Activated gamma-delta T cell treated with anti-CD3 and anti-CD28 coated beads, Interleukin-2, amount 50 U/mL, for 16 hours (primary cell): ENCODE measurements around the gene CTTNBP2.

Experiments
- DNase-seq: peaks from one replicate; pipeline ENCODE4 v3.0.0-alpha.2; 2020; ENCODE audit warnings: low read depth

CTTNBP2 gene, protein sequence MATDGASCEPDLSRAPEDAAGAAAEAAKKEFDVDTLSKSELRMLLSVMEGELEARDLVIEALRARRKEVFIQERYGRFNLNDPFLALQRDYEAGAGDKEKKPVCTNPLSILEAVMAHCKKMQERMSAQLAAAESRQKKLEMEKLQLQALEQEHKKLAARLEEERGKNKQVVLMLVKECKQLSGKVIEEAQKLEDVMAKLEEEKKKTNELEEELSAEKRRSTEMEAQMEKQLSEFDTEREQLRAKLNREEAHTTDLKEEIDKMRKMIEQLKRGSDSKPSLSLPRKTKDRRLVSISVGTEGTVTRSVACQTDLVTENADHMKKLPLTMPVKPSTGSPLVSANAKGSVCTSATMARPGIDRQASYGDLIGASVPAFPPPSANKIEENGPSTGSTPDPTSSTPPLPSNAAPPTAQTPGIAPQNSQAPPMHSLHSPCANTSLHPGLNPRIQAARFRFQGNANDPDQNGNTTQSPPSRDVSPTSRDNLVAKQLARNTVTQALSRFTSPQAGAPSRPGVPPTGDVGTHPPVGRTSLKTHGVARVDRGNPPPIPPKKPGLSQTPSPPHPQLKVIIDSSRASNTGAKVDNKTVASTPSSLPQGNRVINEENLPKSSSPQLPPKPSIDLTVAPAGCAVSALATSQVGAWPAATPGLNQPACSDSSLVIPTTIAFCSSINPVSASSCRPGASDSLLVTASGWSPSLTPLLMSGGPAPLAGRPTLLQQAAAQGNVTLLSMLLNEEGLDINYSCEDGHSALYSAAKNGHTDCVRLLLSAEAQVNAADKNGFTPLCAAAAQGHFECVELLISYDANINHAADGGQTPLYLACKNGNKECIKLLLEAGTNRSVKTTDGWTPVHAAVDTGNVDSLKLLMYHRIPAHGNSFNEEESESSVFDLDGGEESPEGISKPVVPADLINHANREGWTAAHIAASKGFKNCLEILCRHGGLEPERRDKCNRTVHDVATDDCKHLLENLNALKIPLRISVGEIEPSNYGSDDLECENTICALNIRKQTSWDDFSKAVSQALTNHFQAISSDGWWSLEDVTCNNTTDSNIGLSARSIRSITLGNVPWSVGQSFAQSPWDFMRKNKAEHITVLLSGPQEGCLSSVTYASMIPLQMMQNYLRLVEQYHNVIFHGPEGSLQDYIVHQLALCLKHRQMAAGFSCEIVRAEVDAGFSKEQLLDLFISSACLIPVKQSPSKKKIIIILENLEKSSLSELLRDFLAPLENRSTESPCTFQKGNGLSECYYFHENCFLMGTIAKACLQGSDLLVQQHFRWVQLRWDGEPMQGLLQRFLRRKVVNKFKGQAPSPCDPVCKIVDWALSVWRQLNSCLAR (N-terminal part only)

DNA sequence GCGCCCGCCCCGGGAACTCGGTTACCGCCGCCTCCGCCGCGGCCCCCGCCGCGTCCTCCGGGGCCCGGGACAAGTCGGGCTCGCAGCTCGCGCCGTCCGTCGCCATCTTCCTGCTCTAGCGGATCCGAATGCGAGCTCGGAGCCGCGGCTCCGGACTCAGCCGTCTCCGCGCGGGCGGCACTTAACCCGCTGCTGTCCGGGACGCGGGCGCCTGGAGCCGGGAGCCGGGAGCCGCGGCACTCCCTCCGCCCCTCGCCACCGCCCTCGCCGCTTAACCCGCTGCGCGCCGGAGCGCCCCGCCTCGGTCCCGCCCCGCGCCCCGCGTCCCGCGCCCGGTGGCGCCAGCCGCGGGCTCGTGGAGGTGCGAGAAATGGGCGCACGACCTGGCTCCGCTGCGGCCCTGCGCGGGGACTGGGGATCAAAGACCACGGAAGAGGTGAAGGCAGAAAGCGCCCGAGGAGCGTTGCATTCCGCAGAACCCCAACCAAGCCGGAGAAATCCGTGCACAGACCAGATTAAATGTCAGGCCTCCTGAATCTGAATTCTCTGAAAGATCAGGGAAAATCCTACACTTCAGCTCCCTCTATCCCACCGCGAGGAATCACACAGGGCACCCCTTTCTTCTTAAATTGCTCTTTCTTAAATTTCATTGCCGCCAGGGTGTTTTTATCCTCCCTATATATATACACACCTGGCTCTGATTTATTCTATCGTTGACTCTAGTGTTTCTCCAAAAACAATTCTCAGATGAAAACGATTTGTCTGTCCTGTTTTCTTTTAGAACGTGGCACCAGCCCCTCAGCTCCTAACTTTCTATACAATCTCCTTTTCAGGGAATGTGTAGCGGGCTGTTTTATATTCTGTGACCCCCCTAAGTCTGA lies at the start of gene CTTNBP2:
Gene CTTNBP2 (minus strand): TSS at position 132 of the 881 bp plus-strand sequence. CDS start 26 bp downstream, at position 106.
- DNase-seq, result no peak

- DNase-seq, result no peak
These were observed 43.1 kb upstream of the CTTNBP2 start for GRCh38 chr7:117916309-117916708.

DNA sequence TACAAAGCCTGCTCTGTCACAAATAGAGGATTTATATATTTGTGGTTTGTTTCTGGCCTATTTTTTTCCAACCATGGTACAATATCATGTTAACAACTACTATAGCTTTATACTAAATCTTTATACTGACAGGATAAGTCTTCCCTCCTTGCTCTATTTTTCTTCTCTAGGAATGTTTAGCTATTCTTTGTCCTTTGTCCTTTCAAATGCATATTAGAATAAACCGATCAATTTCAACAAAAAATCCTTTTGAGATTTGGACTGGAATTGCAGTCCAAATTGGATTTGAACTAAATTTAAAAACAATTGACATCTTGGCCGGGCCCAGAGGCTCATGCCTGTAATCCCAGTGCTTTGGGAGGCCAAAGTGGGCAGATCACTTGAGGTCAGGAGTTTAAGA lies 39.2 kb upstream of the CTTNBP2 start:
- no peak for DNase-seq

DNA sequence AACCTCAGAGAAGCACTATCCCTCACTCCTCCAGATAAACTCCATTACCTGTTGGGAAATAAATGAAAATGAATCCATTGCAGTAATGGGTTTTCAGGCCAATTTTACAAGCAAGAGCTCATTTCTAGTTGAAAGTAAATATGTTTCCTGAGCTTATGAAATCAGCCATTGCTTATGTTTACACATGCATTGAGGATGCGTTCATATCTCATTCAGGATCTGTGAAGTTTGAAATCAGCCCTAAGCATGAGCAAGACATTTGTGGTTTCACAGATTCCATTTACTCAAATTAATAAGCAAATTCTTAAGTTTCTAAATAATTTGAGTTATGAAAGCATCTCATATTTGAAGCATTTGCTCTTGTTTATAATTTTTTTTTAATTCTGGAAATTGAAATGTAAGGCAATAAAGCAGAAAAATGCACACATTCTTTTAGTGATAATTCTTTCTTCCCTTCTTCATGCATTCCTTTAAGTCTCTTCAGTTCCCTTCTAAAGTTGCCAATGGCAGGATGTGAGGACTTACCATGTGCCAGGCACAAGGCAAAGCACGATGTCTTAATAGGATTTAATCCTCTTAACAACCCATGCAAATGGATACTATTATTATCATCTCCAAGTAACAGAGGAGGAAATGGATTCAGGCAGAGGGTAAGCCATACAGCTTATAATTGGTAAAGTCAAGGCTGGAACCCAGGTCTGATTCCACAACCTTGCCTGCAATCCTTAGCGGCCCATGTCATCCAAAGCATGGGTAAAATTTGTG lies 35.0 kb upstream of the CTTNBP2 start:
- DNase-seq, result no peak

DNA sequence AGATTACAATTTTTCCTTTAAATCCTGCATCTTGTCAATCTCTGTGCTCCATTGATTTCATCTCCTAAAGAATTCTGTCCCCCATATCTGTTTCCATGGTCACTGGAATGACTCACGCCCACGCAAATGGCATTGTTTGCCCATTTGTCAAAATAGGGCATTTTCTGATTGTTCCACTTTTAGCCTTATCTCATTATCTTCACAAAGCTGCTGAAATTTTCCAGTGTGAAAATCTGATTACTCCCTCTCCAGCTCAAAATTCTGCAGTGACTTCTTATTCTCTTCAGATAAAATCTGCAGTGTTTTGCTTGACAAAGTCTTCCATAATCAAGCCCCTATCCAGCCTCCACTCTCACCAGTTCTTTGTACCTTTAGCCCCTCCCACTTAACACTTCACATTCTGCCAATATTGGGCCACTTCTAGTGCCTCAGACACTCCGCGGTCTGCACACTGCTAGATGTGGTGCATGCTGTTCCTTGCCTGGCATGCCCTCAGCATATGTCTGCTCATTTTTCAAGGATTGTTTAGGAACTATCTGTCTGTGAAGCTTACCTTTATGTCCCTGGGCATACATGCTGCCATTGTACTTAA lies 33.9 kb upstream of the CTTNBP2 start:
- no peak for DNase-seq

GRCh38 chr7:117902314-117902889 lies 29.2 kb upstream of the CTTNBP2 start:
- DNase-seq, result no peak

GRCh38 chr7:117901089-117901797 lies 28.0 kb upstream of the CTTNBP2 start:
- DNase-seq, result no peak

GRCh38 chr7:117896339-117896738 lies 23.1 kb upstream of the CTTNBP2 start:
- DNase-seq, result no peak

- no peak for DNase-seq
These were observed 22.0 kb upstream of the CTTNBP2 start for GRCh38 chr7:117895276-117895675.

- DNase-seq, result no peak
These were observed 20.8 kb upstream of the CTTNBP2 start for GRCh38 chr7:117894037-117894436.

DNA sequence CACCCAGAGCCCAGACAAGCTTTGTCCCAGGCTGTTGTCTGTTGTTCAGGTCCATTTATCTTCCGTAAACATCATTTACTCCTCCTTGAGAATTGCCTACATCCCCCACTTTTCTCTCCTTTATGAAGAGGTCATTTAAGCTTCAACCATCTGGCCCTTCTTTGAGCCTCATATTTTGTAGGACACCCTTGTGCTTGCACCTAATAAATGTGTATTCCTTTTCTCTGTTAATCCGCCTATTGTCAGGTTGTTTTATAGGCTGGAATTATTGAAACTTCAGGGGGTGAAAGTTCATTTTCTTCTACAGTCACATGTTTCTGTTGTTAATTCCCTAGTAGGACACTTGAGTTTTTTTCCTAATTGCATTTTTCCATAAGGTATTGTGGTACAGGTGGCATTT lies 19.6 kb upstream of the CTTNBP2 start:
- no peak for DNase-seq

- no peak for DNase-seq
These were observed 16.4 kb upstream of the CTTNBP2 start for GRCh38 chr7:117889611-117890010.

DNA sequence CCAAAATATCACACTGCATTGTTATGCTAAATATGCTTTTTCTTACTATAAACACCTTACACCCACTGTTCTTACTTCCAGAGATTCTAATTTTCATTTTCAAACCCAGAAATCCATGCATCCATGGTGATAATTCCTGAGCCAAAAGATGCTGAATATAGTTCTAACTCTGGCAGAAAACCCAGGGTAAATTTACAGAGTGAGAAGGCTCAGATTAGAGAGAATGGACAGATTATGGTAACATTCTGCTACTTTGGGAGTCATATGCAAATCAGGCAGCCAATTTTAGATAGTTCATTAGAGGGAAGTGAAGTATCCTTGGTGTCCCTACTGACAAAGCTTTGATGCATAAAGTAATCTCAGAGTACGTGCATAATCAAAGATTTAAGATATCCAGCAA lies 15.4 kb upstream of the CTTNBP2 start:
- no peak for DNase-seq

DNA sequence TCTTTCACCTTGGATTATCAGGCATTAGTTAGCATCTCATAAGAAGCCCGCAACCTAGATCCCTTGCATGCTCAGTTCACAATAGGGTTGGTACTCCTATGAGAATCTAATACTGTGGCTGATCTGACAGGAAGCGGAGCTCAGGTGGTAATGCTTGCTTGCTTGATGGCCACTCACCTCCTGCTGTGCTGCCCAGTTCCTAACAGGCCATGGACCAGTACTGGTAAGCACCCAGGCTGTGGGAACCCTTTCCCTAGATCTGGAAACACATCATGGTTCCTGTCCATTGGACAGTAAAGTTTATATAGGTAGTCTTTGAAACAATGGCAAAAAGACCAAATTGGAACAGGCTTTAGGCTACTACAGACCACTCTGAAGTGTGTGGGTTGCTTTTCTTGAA lies 9.4 kb upstream of the CTTNBP2 start:
- DNase-seq, result no peak

DNA sequence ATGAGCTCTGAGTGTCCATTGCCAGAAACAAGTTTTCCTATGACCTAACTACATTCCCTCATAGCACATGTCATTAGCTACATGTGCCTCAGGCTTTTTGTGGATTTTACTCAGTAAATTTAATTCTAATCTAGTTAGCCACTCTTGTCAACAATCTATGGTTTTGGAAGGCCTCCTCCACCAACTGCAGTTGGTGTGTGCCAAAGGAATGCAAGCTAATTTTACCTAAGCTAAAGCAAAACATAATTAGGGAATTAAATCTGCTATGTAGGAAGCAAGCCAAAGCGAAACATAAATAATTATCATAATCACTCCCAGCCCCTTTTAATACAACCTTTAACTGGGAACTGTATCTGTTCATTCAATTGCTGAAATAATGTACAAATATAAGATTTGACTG lies 3.5 kb upstream of the CTTNBP2 start:
- DNase-seq, result no peak

DNA sequence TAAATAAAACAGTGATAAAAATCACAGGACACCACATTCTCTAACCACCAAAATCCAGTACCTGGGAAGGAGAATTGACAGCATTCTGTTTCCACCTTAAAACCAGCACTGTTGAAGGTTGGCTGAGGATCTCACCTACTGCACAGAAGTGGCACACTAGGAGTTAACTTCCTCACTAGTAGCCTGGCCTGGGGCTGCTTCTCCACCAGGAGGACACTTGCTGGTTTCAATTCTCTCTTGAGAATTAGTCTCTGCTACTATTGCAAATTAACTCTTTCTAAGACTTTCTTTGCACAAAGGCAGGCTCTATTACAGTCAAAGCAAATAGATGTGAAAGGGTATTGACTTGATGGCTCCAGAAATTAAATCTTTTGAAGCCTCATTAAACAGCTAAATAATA lies 2.3 kb upstream of the CTTNBP2 start:
- no peak for DNase-seq

- DNase-seq, result no peak
These were observed 1.0 kb upstream of the CTTNBP2 start for GRCh38 chr7:117874191-117874700.

GRCh38 chr7:117872561-117873309 lies 506 bp downstream of the CTTNBP2 start:
- DNase-seq, result no peak
